ENCODE measurements around the gene LY9.

The LY9 gene

DNA sequence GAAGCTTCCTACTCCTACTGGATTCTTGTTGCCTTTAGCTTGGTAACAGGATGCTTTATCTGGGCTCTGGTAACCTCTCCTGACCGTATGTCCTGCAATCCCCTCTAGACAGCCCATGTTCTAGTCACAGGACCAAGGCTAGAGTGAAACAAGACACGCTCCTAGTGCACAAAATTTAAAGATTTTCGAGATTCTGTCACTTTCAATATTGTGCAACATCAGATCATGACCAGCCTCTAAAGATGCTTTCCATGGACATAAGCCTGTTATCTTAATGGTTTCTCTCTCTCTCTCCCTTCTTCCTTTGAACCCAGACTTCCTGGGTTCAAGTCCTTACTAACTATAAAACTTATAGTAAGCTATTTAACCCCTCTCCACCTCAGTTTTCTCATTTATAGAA is 1.6 kb upstream of the LY9 start:
- no peak for DNase-seq
- TF ChIP-seq, protein P1, sequence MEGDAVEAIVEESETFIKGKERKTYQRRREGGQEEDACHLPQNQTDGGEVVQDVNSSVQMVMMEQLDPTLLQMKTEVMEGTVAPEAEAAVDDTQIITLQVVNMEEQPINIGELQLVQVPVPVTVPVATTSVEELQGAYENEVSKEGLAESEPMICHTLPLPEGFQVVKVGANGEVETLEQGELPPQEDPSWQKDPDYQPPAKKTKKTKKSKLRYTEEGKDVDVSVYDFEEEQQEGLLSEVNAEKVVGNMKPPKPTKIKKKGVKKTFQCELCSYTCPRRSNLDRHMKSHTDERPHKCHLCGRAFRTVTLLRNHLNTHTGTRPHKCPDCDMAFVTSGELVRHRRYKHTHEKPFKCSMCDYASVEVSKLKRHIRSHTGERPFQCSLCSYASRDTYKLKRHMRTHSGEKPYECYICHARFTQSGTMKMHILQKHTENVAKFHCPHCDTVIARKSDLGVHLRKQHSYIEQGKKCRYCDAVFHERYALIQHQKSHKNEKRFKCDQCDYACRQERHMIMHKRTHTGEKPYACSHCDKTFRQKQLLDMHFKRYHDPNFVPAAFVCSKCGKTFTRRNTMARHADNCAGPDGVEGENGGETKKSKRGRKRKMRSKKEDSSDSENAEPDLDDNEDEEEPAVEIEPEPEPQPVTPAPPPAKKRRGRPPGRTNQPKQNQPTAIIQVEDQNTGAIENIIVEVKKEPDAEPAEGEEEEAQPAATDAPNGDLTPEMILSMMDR (IDR thresholded peaks at IDR 0.05), result no peak
- no peaks in the 10 kb centered on the region for H3K9me3 Mint-ChIP-seq
- peaks cover 13% of the 10 kb centered on the region for H3K27me3 Mint-ChIP-seq (ENCODE audit: low read depth, poor library complexity)
- H3K4me3 Mint-ChIP-seq, result no peak overlapping the region
- no peak overlapping the region for H3K27ac Mint-ChIP-seq
- H3K4me1 Mint-ChIP-seq, result no peaks in the 10 kb centered on the region
- no peaks in the 10 kb centered on the region for H3K36me3 Mint-ChIP-seq (ENCODE audit: low read depth)

DNA sequence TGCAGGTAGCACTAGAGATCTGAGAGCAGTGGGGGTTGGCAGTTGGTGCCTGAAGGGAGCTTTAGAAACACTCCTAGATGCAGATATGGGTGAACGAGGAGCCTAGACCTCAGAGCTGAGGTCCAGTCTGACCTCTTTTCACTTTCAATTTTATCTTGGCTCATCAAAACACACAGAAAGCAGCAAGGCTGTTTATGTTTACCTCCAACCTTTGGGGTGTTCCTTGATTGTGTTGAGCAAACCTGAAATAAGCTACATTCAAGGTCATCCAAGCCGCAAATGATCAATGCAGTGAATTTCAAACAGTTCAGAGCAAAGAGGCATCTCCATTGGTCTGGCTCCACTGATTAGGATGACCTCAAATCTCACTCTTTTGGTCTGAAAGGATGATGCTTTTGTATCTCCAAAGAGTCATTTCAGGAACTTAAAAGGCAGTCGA is 1.3 kb downstream of the LY9 start:
- H3K27ac Mint-ChIP-seq, result no peak overlapping the region
- H3K4me1 Mint-ChIP-seq, result no peaks in the 10 kb centered on the region
- DNase-seq, result no peak
- H3K36me3 Mint-ChIP-seq (ENCODE audit: low read depth), result no peaks in the 10 kb centered on the region
- H3K27me3 Mint-ChIP-seq (ENCODE audit: low read depth, poor library complexity), result peaks cover 11% of the 10 kb centered on the region
- TF ChIP-seq, protein P1 (IDR thresholded peaks at IDR 0.05), result no peak
- H3K9me3 Mint-ChIP-seq, result no peaks in the 10 kb centered on the region
- no peak overlapping the region for H3K4me3 Mint-ChIP-seq

DNA sequence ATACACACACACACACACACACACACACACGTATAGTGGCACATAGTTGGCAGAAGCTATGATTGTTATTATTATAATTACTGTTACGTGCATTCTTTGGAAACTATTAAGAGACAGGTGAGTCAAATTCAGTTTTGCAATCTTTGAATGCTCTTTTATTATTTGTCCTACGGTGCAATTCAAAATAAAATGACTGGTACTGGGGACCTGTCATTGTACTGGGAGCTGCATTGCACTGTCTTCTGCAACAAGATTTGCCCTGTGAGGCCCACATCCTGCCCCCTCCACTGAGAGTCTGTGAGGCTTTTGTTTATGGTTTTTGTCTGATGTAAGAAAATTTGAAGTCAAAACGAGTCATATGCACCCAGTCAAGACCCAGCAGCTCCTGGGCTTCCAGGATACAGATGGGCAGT is 1.9 kb downstream of the LY9 start:
- no peak for DNase-seq
- H3K9me3 Mint-ChIP-seq, result peaks cover 2% of the 10 kb centered on the region
- no peaks in the 10 kb centered on the region for H3K36me3 Mint-ChIP-seq (ENCODE audit: low read depth)

GRCh38 chr1:160798439-160798838 is 2.5 kb downstream of the LY9 start:
- Mint-ChIP-seq H3K27me3 (ENCODE audit: low read depth, poor library complexity) (peaks cover 11% of the 10 kb centered on the region), H3K36me3 (ENCODE audit: low read depth) (no peaks in the 10 kb centered on the region), H3K9me3 (peaks cover 5% of the 10 kb centered on the region), H3K27ac (no peak overlapping the region), H3K4me1 (no peaks in the 10 kb centered on the region), H3K4me3 (no peak overlapping the region)
- TF ChIP-seq, protein P1 (IDR thresholded peaks at IDR 0.05), result no peak
- no peak for DNase-seq

More for the DNA sequence above, 1.9 kb downstream of the LY9 start:
- Mint-ChIP-seq H3K4me3 (no peak overlapping the region), H3K27me3 (ENCODE audit: low read depth, poor library complexity) (peaks cover 11% of the 10 kb centered on the region), H3K4me1 (no peaks in the 10 kb centered on the region), H3K27ac (no peak overlapping the region)
- TF ChIP-seq, protein P1 (IDR thresholded peaks at IDR 0.05), result no peak

DNA sequence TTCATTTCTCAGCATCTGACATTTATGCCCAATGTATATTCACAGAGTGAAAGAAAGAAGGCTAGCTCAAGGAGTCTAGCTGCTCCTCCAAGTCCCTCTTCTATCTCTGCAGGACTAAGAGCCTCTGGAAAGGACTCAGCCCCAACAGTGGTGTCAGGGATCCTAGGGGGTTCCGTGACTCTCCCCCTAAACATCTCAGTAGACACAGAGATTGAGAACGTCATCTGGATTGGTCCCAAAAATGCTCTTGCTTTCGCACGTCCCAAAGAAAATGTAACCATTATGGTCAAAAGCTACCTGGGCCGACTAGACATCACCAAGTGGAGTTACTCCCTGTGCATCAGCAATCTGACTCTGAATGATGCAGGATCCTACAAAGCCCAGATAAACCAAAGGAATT is 3.7 kb downstream of the LY9 start:
- TF ChIP-seq, protein P1 (IDR thresholded peaks at IDR 0.05), result no peak
- Mint-ChIP-seq H3K4me3 (no peak overlapping the region), H3K27me3 (ENCODE audit: low read depth, poor library complexity) (peaks cover 11% of the 10 kb centered on the region), H3K36me3 (ENCODE audit: low read depth) (no peaks in the 10 kb centered on the region), H3K9me3 (peaks cover 12% of the 10 kb centered on the region), H3K4me1 (no peaks in the 10 kb centered on the region), H3K27ac (no peak overlapping the region)
- DNase-seq, result no peak

GRCh38 chr1:160800142-160800541 is 4.2 kb downstream of the LY9 start:
- Mint-ChIP-seq H3K36me3 (ENCODE audit: low read depth) (no peaks in the 10 kb centered on the region), H3K4me3 (no peak overlapping the region), H3K9me3 (peaks cover 17% of the 10 kb centered on the region), H3K27me3 (ENCODE audit: low read depth, poor library complexity) (peaks cover 11% of the 10 kb centered on the region), H3K4me1 (no peaks in the 10 kb centered on the region), H3K27ac (no peak overlapping the region)
- TF ChIP-seq, protein P1 (IDR thresholded peaks at IDR 0.05), result no peak
- DNase-seq, result no peak

All from nephron progenitor cell (in vitro differentiated cells).